ENCODE measurements around the gene SGO2. TPM values are rescaled to one million over a fixed set of nuclear protein-coding genes. Genes with fewer than 3 reads are reported as not detected.

Gene SGO2
- total RNA-seq, 1 donor from 2014 or later = 4.9 TPM

DNA sequence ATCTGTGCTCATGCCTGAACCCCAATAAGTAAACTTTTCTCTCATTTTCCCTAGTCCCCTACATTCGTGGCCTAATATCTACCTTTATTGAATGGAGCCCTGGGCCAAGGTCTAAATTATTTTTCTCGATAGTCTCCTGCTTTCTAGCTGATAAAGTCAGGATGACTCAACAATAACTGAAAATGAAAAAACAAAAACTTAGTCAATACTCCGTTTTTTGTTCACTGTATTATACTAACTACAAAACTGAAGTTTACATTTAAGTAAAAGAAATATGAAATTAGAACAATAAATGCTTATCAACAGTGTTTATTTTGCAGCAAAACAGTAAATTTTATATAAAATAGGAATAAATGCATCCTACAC lies 92.0 kb downstream of the SGO2 start:
- Histone ChIP-seq H3K9ac (ENCODE audit: low read length) (no peak overlapping the region), H2AFZ (ENCODE audit: low read depth, low read length) (no peak overlapping the region), H3K4me3 (ENCODE audit: insufficient read depth, low read depth, low read length) (no peak overlapping the region), H3K4me1 (ENCODE audit: insufficient read depth, low read length) (peaks cover 23% of the 10 kb centered on the region), H3K36me3 (ENCODE audit: insufficient read depth, low read length) (no peaks in the 10 kb centered on the region), H3K79me2 (ENCODE audit: insufficient read depth, low read length) (no peaks in the 10 kb centered on the region), H3K27me3 (ENCODE audit: insufficient read depth, low read length) (no peaks in the 10 kb centered on the region), H3K27ac (ENCODE audit: low read depth, low read length) (no peak overlapping the region), H4K20me1 (ENCODE audit: insufficient read depth, low read length) (no peaks in the 10 kb centered on the region), H3K9me3 (ENCODE audit: insufficient read depth, low read depth, low read length) (no peaks in the 10 kb centered on the region), H3K4me2 (ENCODE audit: low read length) (no peak overlapping the region)
- Mint-ChIP-seq H3K9me3 (ENCODE audit: unreplicated experiment) (no peaks in the 10 kb centered on the region), H3K36me3 (ENCODE audit: low read depth, unreplicated experiment) (no peaks in the 10 kb centered on the region), H3K4me3 (ENCODE audit: unreplicated experiment) (no peak overlapping the region), H3K27ac (ENCODE audit: unreplicated experiment) (no peak overlapping the region), H3K4me1 (ENCODE audit: low read depth, unreplicated experiment) (peaks cover 24% of the 10 kb centered on the region), H3K27me3 (ENCODE audit: low read depth, unreplicated experiment) (no peaks in the 10 kb centered on the region)
- peak; percentile 5 for FAIRE-seq
- no peak for DNase-seq (ENCODE audit: low read depth)
- TF ChIP-seq, protein P1, sequence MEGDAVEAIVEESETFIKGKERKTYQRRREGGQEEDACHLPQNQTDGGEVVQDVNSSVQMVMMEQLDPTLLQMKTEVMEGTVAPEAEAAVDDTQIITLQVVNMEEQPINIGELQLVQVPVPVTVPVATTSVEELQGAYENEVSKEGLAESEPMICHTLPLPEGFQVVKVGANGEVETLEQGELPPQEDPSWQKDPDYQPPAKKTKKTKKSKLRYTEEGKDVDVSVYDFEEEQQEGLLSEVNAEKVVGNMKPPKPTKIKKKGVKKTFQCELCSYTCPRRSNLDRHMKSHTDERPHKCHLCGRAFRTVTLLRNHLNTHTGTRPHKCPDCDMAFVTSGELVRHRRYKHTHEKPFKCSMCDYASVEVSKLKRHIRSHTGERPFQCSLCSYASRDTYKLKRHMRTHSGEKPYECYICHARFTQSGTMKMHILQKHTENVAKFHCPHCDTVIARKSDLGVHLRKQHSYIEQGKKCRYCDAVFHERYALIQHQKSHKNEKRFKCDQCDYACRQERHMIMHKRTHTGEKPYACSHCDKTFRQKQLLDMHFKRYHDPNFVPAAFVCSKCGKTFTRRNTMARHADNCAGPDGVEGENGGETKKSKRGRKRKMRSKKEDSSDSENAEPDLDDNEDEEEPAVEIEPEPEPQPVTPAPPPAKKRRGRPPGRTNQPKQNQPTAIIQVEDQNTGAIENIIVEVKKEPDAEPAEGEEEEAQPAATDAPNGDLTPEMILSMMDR (IDR thresholded peaks at IDR 0.05; ENCODE audit: insufficient read depth, low read depth, low read length) = no peak
- TF ChIP-seq EZH2 (IDR thresholded peaks at IDR 0.05; ENCODE audit: insufficient read depth, low read length) = no peak

DNA sequence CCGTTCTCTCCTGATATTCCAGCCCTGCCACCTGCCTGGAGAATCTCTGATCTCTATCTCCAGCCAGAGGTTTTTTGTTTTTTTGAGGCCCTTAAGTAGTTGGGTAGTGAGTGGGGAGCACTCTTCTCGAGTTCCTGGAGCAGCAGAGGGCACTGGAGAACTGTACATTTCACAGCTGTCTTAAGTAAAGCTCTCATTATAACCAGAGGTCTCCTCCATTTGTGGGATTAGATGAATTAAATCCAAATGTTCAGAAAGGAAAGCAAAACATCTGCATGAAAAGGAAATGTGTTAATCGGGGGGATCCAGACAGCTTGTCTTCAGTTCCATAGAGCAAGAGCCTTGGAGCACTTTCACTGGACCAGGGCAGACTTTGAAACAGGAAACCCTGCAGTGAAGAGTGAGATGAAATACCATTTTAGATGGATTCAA lies 92.6 kb downstream of the SGO2 start:
- TF ChIP-seq EZH2 (IDR thresholded peaks at IDR 0.05; ENCODE audit: insufficient read depth, low read length) = no peak
- TF ChIP-seq, protein P1 (IDR thresholded peaks at IDR 0.05; ENCODE audit: insufficient read depth, low read depth, low read length) = no peak
- Histone ChIP-seq H3K4me3 (ENCODE audit: insufficient read depth, low read depth, low read length) (no peak overlapping the region), H3K9ac (ENCODE audit: low read length) (no peak overlapping the region), H2AFZ (ENCODE audit: low read depth, low read length) (no peak overlapping the region), H3K27ac (ENCODE audit: low read depth, low read length) (no peak overlapping the region), H3K4me1 (ENCODE audit: insufficient read depth, low read length) (peaks cover 23% of the 10 kb centered on the region), H3K27me3 (ENCODE audit: insufficient read depth, low read length) (no peaks in the 10 kb centered on the region), H3K9me3 (ENCODE audit: insufficient read depth, low read depth, low read length) (no peaks in the 10 kb centered on the region), H3K4me2 (ENCODE audit: low read length) (no peak overlapping the region), H3K79me2 (ENCODE audit: insufficient read depth, low read length) (no peaks in the 10 kb centered on the region), H4K20me1 (ENCODE audit: insufficient read depth, low read length) (no peaks in the 10 kb centered on the region), H3K36me3 (ENCODE audit: insufficient read depth, low read length) (no peaks in the 10 kb centered on the region)
- Mint-ChIP-seq H3K9me3 (ENCODE audit: unreplicated experiment) (no peaks in the 10 kb centered on the region), H3K27me3 (ENCODE audit: low read depth, unreplicated experiment) (no peaks in the 10 kb centered on the region), H3K4me3 (ENCODE audit: unreplicated experiment) (no peak overlapping the region), H3K4me1 (ENCODE audit: low read depth, unreplicated experiment) (peaks cover 24% of the 10 kb centered on the region), H3K27ac (ENCODE audit: unreplicated experiment) (no peak overlapping the region), H3K36me3 (ENCODE audit: low read depth, unreplicated experiment) (no peaks in the 10 kb centered on the region)
- FAIRE-seq (no peak), DNase-seq (ENCODE audit: low read depth) (no peak)

DNA sequence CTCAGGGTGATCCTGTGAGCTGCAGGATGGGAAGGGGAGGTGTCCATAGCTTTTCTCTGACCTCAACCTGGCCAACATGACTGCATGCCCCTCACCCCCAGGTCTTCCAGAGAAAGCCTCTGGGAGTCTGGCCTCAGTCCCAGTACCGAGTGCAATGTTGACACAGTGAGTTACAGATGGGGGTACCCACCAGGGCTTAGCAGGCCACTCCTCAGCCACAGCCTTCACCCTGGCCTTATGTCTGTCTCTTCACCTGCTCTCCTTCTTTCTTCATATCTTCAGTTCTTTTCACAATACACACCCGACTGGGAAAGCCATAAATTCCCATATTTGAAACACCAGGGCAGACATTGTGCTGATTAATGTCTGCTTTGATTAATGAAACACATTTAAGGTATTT lies 93.3 kb downstream of the SGO2 start:
- no peak overlapping the region for H3K27ac Mint-ChIP-seq (ENCODE audit: unreplicated experiment)

More for the DNA sequence above, 93.3 kb downstream of the SGO2 start:
- Histone ChIP-seq H3K27ac (ENCODE audit: low read depth, low read length) (no peak overlapping the region), H3K36me3 (ENCODE audit: insufficient read depth, low read length) (no peaks in the 10 kb centered on the region), H3K27me3 (ENCODE audit: insufficient read depth, low read length) (no peaks in the 10 kb centered on the region), H4K20me1 (ENCODE audit: insufficient read depth, low read length) (no peaks in the 10 kb centered on the region), H2AFZ (ENCODE audit: low read depth, low read length) (peak overlapping the region; percentile 20), H3K79me2 (ENCODE audit: insufficient read depth, low read length) (no peaks in the 10 kb centered on the region), H3K4me1 (ENCODE audit: insufficient read depth, low read length) (peaks cover 25% of the 10 kb centered on the region), H3K4me3 (ENCODE audit: insufficient read depth, low read depth, low read length) (no peak overlapping the region), H3K4me2 (ENCODE audit: low read length) (no peak overlapping the region), H3K9me3 (ENCODE audit: insufficient read depth, low read depth, low read length) (no peaks in the 10 kb centered on the region), H3K9ac (ENCODE audit: low read length) (no peak overlapping the region)
- DNase-seq (ENCODE audit: low read depth) = peak; percentile 27
- Mint-ChIP-seq H3K4me3 (ENCODE audit: unreplicated experiment) (no peak overlapping the region), H3K9me3 (ENCODE audit: unreplicated experiment) (no peaks in the 10 kb centered on the region), H3K27me3 (ENCODE audit: low read depth, unreplicated experiment) (no peaks in the 10 kb centered on the region), H3K36me3 (ENCODE audit: low read depth, unreplicated experiment) (no peaks in the 10 kb centered on the region), H3K4me1 (ENCODE audit: low read depth, unreplicated experiment) (peaks cover 26% of the 10 kb centered on the region)
- no peak for TF ChIP-seq EZH2 (IDR thresholded peaks at IDR 0.05; ENCODE audit: insufficient read depth, low read length)
- TF ChIP-seq, protein P1 (IDR thresholded peaks at IDR 0.05; ENCODE audit: insufficient read depth, low read depth, low read length) = no peak
- FAIRE-seq = no peak
